Stimulated activated CD8-positive, alpha-beta memory T cell treated with anti-CD3 and anti-CD28 coated beads, Interleukin-4, amount 100 ng/mL, for 24 hours (primary cell): ENCODE measurements around the gene PRPSAP2.
"Not testable (repeated sequence)": the region's sequence is repeated elsewhere in the genome, so short reads cannot be mapped to it uniquely, and the experiment has no call there.

Source experiments
- DNase-seq: peaks from one replicate; pipeline ENCODE4 v3.0.0-alpha.2; 2020; ENCODE audit warnings: low read depth

Gene PRPSAP2

DNA sequence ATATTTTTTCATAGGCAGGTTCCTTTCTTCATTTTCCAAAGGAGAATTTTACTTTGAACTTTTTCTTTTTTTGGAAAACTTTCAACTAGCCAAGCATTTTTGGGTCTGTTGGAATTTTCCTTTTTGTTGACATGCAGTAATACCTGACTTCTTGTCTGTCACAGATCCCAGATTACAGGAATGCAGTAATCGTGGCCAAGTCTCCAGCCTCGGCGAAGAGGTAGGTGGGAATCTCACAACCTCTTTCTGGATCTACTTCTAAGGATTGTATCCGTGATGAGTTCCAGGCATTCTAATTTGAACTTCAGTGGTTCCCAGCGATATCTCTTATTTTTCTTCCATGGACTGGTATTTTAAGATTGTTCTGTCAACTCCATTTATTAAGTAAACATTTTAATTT lies 31.7 kb downstream of the PRPSAP2 start:
- DNase-seq = no peak

DNA sequence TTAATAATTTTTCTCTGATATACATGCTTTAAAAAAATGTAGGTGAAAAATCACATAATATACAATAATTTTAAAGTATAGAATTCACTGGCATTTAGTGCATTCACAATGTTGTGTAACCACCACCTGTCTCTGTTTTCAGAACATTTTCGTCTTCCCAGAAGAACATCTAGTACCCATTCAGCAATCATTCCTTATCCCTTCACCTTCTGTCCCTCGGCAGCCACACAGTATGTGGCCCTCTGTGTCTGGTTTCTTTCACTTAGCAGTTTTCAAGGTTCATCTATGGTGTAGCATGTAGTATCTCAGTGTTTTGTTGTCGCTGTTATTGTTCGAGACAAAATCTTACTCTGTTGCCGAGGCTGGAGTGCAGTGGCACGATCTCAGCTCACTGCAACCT lies 33.6 kb downstream of the PRPSAP2 start:
- no peak for DNase-seq

DNA sequence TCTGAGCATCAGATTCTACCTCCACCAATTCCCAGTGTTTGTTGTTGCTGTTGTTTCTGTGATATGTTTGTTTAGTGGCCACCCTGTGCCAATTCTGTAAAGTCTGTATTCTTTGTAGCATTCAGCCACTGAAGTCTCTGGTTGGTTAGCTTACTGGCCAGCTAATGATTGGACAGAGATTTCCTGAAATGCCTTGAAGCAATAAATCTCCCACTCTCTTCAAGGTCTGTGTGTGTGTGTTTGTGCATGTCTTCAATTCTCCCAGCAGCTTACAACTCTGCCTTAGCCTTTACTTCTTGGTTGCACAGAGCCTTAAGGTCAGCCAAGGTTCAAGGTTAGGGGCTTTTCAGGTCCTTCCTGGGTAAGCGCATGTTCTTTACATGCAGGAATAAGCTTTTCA lies 38.2 kb downstream of the PRPSAP2 start:
- DNase-seq = no peak

DNA sequence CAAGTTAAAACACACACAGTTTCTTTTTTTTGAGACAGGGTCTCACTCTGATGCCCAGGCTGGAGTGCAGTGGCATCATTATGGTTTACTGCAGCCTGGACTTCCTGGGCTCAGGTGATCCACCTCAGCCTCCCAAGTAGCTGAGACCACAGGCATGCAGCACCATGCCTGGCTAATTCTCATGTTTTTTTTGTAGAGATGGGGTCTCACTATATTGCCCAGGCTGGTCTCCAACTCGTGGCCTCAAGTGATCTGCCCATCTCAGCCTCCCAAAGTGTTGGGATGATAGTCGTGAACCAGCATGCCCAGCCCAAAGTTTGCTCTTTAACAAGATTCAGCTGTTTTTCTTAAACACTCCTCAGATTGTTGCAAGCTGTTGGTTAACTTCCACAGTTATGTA lies 39.0 kb downstream of the PRPSAP2 start:
- DNase-seq = no peak

DNA sequence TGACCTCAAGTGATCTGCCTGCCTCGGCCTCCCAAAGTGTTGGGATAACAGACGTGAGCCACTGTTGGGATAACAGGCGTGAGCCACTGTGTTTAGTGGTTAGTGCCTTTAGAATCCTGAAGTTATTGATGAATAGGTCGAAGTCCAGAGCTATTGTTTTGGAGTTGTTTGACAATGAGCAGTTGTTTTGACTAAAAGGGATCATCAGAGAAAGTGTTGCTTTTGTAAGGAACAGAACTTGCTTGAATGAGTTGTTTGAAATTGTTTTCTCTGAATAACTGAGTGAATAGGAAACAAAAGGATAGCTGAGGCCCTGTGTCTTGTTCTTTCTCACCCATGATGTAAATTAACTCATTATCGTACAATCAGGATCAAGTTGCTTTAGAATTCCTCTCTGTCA lies 46.6 kb downstream of the PRPSAP2 start:
- DNase-seq = no peak

DNA sequence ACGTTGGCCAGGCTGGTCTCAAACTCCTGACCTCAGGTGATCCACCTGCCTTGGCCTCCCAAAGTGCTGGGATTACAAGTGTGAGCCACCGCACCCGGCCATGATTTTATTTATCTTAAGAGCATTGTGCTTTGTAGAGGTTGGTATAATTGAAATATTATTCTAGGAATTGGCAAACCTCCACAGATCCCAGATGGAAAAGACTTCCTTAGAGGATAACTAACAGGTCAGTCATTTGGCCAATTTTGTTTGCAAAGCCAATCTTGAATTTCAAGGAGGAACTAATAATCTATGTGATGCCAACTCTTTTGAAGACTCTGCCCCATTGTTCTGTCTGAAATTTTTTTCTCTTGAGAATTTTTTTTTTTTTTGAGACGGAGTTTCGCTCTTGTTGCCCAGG lies 47.3 kb downstream of the PRPSAP2 start:
- no peak for DNase-seq

DNA sequence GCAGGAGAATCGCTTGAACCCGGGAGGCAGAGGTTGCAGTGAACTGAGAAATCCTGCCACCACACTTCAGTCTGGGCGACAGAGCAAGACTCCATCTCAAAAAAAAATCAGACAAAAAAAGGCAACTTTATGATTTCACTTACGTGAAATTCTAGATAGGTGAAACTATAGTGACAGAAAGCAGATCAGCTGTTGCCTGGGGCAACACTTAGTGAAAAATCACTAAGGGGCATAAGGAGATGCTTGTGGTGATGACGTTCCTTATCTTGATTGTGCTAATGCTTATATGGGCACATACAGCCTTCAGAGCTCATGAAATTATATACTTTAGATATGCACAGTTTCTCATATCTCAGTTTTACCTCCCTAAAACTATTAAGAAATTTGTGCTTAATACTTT lies 52.4 kb downstream of the PRPSAP2 start:
- DNase-seq = no peak

DNA sequence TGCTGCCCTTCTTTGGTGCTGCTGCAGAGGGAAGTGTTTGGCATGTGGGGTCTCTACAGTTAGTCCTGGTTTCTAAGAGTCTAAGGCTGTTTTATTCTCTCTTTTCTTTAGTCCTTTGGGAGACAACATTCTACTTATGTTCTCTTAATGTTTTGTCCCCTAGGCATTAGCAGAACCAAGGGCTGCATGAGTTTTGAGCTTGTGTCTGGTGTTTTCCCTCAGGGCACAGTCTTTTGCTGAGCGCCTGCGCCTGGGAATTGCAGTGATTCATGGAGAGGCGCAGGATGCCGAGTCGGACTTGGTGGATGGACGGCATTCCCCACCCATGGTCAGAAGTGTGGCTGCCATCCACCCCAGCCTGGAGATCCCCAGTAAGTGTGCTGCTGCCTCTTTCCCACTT lies 53.0 kb downstream of the PRPSAP2 start:
- no peak for DNase-seq

DNA sequence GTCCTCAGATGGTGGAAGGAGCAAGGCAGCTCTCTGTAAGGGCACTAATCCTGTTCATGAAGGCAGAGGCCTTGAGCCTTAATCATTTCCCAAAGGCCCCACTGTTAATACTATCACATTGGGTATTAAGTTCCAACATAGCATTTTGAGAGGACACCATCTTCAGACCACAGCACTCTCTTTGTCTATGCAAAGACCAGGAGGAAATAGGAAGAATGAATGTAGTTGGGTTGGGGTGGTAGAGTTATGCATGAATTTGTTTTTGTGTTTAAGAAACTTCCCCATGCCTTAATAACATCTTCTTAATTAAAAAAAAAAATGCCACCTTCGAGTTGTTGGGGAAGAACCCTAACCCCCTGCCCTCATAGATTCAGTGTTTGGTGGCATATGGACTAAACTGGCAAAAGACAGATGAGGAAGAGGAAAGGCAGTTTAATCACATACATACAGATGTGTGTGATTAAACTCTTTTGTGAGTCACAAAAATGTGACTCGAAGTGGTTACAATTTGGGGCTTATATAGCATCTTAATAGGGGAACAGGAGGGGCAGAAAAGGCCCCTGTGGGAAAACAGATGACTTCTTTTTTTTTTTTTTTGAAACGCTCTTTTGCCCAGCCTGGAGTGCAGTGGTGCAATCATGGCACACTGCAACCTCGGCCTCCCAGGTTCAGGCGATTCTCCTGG lies 59.0 kb downstream of the PRPSAP2 start:
- DNase-seq = no peak

DNA sequence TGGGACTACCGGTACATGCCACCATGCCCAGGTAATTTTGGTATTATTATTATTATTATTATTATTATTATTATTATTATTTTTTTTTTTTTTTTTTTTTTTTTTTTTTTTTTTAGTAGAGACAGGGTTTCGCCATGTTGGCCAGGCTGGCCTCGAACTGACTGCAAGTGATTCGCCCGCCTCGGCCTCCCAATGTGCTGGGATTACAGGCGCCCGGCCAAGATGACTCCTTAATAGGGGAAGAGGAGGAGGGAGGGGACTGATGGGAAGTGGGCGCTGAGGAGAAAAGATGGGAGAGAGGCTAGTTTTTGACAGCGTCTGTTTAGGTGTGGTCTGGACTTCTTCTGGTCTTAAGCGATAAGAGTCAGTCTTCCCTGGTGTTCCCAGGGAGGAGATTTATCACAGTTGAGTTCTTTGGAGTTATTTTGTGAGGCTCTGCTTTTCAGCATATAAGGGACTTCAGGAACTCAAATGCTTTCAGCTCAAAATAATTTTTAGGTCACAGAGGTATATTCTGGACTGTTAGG lies 59.6 kb downstream of the PRPSAP2 start:
- no peak for DNase-seq

DNA sequence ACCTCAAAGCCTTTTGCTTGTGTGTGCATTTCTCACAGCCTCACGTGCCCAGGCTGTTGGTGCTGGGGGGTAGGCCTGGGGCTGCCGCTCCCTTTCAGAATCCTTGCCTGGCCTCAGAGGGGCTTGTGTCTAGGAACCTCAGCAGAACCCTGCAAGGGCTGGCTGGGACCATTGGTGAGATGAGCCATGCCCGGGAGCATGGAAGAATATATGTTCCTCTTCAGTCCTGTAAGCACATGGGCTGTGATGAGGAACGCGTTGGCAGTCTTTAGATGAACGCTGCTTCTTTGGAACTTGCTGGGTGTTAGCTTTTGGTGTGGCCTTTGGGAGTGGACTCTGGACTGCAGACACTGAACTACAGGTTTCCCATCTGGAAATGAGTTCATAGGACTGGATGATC lies 62.0 kb downstream of the PRPSAP2 start:
- DNase-seq = no peak

DNA sequence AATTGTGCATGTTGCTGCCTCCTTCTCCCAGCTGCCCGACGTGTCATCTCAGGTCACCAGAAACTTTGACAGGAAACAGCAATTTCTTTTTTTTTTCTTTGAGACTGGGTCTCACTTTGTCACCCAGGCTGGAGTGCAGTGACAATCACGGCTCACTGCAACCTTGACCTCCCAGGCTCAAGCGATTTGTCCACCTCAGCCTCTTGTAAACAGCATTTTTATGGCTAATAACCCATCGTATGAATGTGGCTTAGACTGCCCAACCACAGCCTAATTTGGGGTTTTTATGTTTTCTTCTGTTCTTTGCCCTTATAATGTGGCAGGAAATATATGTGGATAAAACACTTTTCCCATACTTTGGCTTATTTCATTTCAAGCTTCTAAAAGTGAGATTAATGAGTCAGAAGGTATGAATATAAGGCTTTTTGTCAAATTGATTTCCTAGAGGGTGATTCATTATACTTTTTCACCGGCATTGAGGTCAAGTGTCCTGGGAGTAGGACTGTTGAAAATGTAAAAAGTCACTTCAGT lies 63.0 kb downstream of the PRPSAP2 start:
- DNase-seq = no peak

DNA sequence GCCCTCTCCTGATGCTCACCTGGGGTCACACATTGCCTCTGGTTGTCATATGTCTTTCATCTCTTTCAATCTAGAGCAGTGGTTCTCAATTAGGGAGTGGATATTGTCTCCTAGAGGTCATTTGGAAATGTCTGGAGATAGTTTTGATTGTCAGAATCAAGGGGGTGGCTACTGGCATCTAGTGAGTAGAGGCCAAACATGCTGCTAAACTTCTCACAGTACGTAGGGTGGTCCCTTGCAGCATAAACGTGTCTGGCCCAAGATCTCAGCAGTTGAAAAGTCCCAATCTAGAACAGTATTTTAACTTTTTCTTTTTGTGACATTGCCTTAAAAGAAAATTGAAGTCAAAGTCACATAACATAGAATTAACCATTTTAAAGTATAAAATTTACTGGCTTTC lies 63.6 kb downstream of the PRPSAP2 start:
- no peak for DNase-seq

DNA sequence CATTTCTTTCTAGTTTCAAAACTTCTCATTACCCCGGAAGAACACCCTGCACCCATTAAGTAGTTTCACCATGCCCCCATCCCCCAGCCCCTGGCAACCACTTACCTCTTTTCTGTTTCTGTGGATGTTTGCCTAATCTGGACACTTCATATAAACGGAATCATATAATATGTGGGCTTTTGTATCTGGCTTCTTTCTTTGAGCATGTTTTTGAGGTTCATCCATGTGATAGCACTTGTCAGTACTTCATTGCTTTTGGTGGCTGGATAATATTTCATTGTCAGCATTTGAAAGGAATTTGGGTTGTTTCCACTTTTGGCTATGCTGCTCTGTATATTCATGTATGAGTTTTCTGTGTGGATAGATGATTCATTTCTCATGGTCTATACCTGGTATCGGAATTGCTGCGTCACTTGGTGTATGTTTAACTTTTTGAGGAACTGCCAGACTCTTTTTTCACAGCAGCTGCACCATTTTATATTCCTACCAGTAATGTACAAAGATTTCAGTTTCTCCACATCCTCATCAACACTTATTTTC lies 64.1 kb downstream of the PRPSAP2 start:
- no peak for DNase-seq

DNA sequence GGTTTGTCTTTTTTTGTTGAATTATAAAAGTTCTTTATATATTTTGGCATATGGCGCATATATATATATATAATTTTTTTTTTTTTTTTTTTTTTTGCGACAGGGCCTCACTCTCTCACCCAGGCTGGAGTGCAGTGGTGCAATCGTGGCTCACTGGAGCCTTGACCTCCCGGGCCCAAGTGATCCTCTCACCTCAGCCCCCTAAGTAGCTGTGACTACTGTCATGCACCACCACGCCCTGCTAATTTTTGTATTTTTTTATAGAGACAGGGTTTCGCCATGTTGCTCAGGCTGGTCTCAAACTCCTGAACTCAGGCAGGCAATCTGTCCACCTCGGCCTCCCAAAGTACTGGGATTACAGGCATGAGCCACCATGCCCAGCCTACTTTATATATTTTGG lies 64.7 kb downstream of the PRPSAP2 start:
- not testable (repeated sequence) for DNase-seq

DNA sequence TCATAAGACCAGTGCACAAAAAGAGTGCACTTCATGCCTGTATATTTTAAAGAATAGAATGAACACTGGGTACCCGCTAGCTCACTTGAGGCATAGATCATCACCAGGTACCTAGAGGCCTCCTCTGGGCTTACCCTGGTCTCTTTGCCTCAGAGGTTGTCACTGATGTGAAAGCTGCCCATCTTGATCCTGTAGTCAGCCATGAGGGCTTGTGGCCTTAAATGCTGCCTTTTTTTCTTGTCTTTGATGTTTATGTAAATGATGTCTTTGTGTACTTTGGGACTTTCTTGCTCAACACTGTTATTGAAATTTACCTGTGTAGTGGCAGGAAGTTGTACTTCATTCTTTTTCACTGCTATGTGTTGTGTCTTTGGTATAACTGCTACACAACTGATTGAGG lies 67.3 kb downstream of the PRPSAP2 start:
- DNase-seq = no peak

DNA sequence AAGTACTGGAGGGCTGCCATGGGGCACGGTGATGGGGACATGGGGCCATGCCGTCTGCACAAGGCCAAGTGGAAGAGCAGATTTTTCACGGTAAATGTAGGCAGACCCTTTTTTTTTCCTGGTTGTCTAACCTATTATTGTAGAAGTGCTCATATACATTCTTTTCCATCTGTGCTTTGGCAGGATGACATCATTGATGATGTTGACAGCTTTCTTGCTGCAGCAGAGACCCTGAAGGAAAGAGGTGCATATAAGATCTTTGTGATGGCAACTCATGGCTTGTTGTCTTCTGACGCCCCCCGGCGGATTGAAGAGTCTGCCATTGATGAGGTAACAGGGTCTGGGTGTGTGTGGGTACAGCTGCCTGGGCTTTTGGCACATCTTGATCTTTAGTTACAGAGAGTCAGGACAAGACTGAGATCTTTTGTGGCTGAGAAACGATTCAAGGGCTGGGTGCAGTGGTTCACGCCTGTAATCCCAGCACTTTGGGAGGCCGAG lies 70.7 kb downstream of the PRPSAP2 start:
- DNase-seq = no peak

DNA sequence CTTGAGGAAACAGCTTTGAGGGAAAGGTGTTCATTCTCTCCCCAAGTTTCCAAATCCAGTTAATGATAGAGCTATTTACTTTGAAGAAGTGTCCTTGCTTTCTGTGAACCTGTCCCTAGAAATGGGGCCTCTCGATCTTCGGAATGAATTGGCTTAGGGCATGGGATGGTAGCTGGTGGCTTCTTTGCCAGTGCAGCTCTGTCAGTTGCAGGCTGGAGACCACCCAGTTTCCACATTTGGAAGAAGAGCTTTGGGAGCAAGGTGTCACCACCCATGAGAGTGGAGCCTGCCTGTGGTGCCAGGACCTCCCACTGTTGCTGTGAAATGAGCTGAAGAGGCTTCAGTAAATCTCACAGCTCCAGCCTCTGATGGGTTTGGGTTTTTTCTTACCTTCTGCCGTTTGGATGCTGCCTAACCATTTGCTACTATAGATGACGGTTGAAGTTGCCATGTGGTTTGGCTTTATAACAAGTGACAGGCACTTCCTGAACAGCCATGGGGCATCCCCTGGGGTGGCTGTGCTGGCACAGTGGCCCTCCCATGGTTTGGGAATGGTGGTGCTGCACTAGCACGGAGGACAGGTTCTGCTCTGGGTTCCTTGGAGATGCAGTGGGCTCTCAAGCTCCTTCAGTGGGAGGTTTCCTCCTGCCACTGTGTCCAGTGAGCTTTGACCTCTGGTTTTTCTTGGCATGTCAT lies 74.6 kb downstream of the PRPSAP2 start:
- no peak for DNase-seq

DNA sequence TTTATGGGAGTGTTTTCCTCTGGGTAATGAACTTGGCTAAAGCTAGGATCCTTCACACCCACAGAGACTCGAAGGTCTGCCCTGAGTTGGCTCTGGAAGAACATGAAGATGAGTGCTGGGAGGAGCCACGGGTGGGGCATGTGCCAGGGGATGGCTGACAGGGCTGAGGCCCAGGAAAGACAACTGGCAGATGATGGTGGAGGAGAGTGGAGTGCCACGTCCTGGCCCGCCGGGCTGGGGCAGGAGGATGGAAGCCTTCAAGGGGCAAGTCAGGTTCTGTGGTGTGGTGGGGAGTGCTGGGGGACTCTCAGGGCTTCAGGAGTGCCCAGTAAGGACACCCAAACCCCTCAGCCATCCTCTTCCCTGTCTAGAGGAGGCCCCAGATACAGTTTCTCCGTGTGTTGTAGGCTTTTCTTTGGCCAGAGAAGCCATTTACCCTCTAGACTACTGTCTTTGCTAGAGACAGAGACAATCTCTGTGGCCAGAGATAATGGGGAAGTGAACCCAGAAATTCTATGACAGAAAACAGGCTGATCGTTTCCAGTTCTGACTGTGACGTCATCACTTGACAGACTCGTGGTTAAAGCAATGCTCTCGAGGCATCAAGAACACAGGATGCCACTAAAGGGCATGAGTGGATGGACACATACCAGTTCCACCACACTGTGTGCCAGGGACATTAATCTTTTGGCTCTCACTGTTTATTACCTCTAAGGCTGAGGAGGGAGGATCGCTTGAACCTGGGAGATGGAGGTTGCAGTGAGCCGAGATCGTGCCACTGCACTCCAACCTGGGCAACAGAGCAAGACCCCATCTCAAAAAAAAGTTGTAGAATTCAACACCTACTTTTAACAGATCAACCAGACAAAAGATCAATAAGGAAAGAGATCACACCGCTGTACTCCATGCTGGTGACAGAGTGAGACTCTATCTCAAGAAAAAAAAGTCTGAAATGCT lies 75.4 kb downstream of the PRPSAP2 start:
- no peak for DNase-seq

DNA sequence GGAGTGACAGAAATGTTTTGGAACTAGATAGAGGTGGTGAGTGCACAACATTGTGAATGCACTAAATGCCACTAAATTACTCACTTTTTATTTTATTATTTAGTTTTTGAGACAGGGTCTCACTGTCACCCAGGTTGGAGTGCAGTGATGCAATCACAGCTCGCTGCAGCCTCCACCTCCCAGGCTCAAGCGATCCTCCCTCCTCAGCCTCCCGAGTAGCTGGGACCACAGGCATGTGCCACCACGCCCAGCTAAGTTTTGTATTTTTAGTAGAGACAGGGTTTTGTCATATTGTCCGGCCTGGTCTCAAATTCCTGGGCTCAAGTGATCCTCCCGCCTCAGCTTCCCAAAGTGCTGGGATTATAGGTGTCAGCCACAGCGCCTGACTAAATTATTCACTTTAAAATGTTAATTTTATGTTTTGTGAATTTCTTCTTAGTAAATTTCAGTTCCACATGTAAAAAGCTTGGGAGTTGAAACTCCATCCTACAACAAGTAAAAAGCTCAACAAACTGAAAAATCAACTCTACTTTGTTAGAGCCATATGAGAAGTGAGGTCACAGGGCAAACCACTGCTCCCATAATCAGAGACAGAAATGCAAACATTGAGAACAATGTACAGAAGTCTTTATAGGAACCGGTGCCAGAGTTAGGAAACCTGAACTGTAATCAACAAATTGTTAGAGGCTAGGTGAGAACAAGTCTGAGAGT lies 80.2 kb downstream of the PRPSAP2 start:
- no peak for DNase-seq

DNA sequence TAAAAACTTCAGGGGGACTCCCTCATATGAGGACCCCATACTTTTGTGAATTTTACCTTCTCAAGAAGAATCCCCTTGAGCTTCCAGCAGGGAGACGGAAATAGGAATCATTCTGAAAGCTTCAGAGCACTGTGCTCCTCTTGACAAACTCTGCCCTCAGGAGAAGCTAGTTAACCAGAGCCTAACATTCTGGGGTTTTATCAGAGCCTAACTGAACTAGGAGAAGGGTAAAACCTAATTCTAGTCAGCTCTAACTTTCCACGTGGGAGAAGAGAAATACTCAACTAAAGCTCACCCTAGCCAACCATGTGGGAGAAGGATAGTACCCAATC lies 80.7 kb downstream of the PRPSAP2 start:
- no peak for DNase-seq
